GM18502 (cell line): ENCODE results near the gene TIAM1.
A peak's percentile ranks its signal among the peaks of the same experiment; 100 is the strongest.

Experiments used
- ATAC-seq: cut with Tn5 transposase; IDR thresholded peaks from one replicate; pipeline ENCODE4 v1.9.1; 2021; ENCODE audit warnings: mild to moderate bottlenecking; ENCODE audit not compliant: unreplicated experiment, poor library complexity

The TIAM1 gene

GRCh38 chr21:31220575-31220974 is 123.5 kb downstream of the TIAM1 start:
- ATAC-seq: no peak

- ATAC-seq: no peak
Measured at GRCh38 chr21:31218830-31219608, 125.0 kb downstream of the TIAM1 start.

GRCh38 chr21:31216206-31216605 is 127.9 kb downstream of the TIAM1 start:
- ATAC-seq: no peak

GRCh38 chr21:31213787-31214186 is 130.3 kb downstream of the TIAM1 start:
- ATAC-seq: no peak

GRCh38 chr21:31211836-31212235 is 132.2 kb downstream of the TIAM1 start:
- ATAC-seq: no peak

GRCh38 chr21:31205412-31205811 is 138.6 kb downstream of the TIAM1 start:
- ATAC-seq: no peak

- ATAC-seq: no peak
Measured at GRCh38 chr21:31204801-31205200, 139.3 kb downstream of the TIAM1 start.

- ATAC-seq: no peak
Measured at GRCh38 chr21:31203431-31204054, 140.5 kb downstream of the TIAM1 start.

GRCh38 chr21:31201548-31201947 is 142.5 kb downstream of the TIAM1 start:
- peak; percentile 80 for ATAC-seq

- ATAC-seq: no peak
Measured at GRCh38 chr21:31201144-31201543, 142.9 kb downstream of the TIAM1 start.

GRCh38 chr21:31198575-31198974 is 145.5 kb downstream of the TIAM1 start:
- no peak for ATAC-seq

GRCh38 chr21:31196724-31197123 is 147.3 kb downstream of the TIAM1 start:
- ATAC-seq: no peak

GRCh38 chr21:31195334-31196015 is 148.6 kb downstream of the TIAM1 start:
- peak; percentile 60 for ATAC-seq

- no peak for ATAC-seq
Measured at GRCh38 chr21:31194510-31195293, 149.4 kb downstream of the TIAM1 start.

- no peak for ATAC-seq
Measured at GRCh38 chr21:31193761-31194160, 150.3 kb downstream of the TIAM1 start.

- no peak for ATAC-seq
Measured at GRCh38 chr21:31191553-31191952, 152.5 kb downstream of the TIAM1 start.

GRCh38 chr21:31190516-31190915 is 153.5 kb downstream of the TIAM1 start:
- ATAC-seq: no peak

GRCh38 chr21:31187499-31187898 is 156.6 kb downstream of the TIAM1 start:
- ATAC-seq: no peak

- no peak for ATAC-seq
Measured at GRCh38 chr21:31186916-31187315, 157.1 kb downstream of the TIAM1 start.

GRCh38 chr21:31185663-31186062 is 158.4 kb downstream of the TIAM1 start:
- no peak for ATAC-seq

GRCh38 chr21:31184876-31185275 is 159.2 kb downstream of the TIAM1 start:
- ATAC-seq: no peak
